GM06990 (cell line): ENCODE data around the gene BCOR.

Source experiments
- DNase-seq: peaks from one replicate; pipeline ENCODE4 v3.0.0-alpha.2; 2011; ENCODE audit not compliant: insufficient read length; ENCODE audit errors: extremely low read depth
- H3K27me3 ChIP-seq: replicated peaks from 2 replicates; pipeline ENCODE4 v1.6.0; 2011; ENCODE audit warnings: low read length; ENCODE audit not compliant: control insufficient read depth, insufficient read depth
- H3K36me3 ChIP-seq: 2 replicates; pipeline ENCODE4 v1.5.1; 2011; ENCODE audit warnings: low read length; ENCODE audit not compliant: control insufficient read depth, insufficient read depth
- H3K4me3 ChIP-seq: replicated peaks from 2 replicates; pipeline ENCODE4 v1.5.1; 2011; ENCODE audit warnings: low read depth, mild to moderate bottlenecking, control low read depth, low read length
- CTCF ChIP-seq: IDR thresholded peaks from 2 replicates; pipeline ENCODE4 v1.5.1; 2011; ENCODE audit warnings: low read length, control low read depth, mild to moderate bottlenecking, inconsistent platforms; ENCODE audit not compliant: insufficient read depth, poor library complexity, severe bottlenecking

Gene BCOR

GRCh38 chrX:40005292-40006011 is 92.3 kb downstream of the BCOR start:
- no peak for DNase-seq
- TF ChIP-seq CTCF: no peak
- no peaks in the 10 kb centered on the region; the same call in 1 of the 2 replicates for H3K27me3 ChIP-seq
- H3K4me3 ChIP-seq: no peak overlapping the region
- no peaks in the 10 kb centered on the region for H3K36me3 ChIP-seq

- DNase-seq: no peak
- no peak for TF ChIP-seq CTCF
- Histone ChIP-seq H3K4me3 (no peak overlapping the region), H3K36me3 (no peaks in the 10 kb centered on the region), H3K27me3 (no peaks in the 10 kb centered on the region; the same call in 1 of the 2 replicates)
Measured at GRCh38 chrX:40004921-40005291, 92.9 kb downstream of the BCOR start.

GRCh38 chrX:40004246-40004535 is 93.6 kb downstream of the BCOR start:
- no peak for DNase-seq
- no peaks in the 10 kb centered on the region for H3K36me3 ChIP-seq
- H3K4me3 ChIP-seq: no peak overlapping the region
- no peaks in the 10 kb centered on the region; the same call in 1 of the 2 replicates for H3K27me3 ChIP-seq
- TF ChIP-seq CTCF: no peak

DNA sequence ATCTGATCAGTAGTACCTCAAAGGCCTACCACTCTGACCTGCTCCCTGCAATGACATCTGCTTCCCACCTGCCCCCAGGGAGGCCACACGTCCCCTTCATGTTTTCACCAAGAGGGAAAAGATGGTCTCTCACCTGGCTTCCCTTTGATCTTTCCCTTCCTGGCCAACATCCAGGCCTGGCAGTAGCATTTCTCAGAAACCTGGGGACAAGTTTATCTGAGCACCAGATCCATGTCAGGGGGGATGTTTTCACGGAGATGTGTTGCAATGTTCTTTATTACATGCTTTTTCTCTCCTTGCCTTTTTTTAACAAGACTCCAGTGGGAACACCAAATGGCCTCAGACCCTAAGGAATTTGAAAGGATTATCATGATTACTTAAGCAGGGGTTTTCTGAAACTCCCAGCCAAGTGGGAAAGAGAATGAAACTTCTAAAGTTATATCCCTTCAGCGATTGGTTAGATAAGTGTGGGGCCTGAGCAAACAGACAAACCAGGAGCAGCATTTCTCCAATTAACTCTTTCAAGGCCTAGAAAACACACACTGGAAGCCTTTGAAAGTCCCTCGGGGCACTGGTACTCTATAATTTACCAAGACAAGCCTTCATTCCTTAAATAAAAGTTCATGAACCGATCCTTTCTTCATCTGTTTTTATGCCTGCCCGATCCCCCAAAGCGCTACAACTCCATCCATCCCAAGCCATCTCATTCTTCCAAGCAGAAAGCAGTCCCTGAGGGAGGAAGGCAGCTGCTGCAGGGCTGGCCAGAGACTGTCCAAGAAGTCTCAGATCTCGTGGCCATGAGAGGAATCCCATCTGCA is 94.1 kb downstream of the BCOR start:
- Histone ChIP-seq H3K36me3 (no peaks in the 10 kb centered on the region), H3K27me3 (no peaks in the 10 kb centered on the region; the same call in 1 of the 2 replicates), H3K4me3 (no peak overlapping the region)
- no peak for TF ChIP-seq CTCF
- DNase-seq: no peak

GRCh38 chrX:40003071-40003427 is 94.7 kb downstream of the BCOR start:
- no peak overlapping the region for H3K4me3 ChIP-seq
- no peaks in the 10 kb centered on the region; the same call in 1 of the 2 replicates for H3K27me3 ChIP-seq
- DNase-seq: no peak
- no peak for TF ChIP-seq CTCF
- no peaks in the 10 kb centered on the region for H3K36me3 ChIP-seq
